ENCODE measurements around the gene ASB12.

The ASB12 gene

GRCh38 chrX:64188901-64189300 is 41.5 kb downstream of the ASB12 start:
- POLR2A ChIA-PET, result interaction anchor here (1.2 kb wide), 1 partner anchor 17 kb away, joined by 3 read pairs; the partner anchor contains the start of gene AMER1
- TF ChIP-seq BCL6B (tag by site-specific recombination; IDR thresholded peaks at IDR 0.05), result no peak
- TF ChIP-seq ZNF518A (tag by site-specific recombination; conservative IDR thresholded peaks at IDR 0.05; ENCODE audit: low read depth), result no peak
- TF ChIP-seq ZNF624 (tag by site-specific recombination; IDR thresholded peaks at IDR 0.05), result no peak
- H3K27ac ChIP-seq (ENCODE audit: extremely low read depth, low read depth, low read length), result no peak overlapping the region
- H3K4me1 ChIP-seq (ENCODE audit: control insufficient read depth, insufficient read depth, low read length), result no peaks in the 10 kb centered on the region
- no peaks in the 10 kb centered on the region; the same call in 1 of the 2 replicates for H3K9me3 ChIP-seq (ENCODE audit: control insufficient read depth, insufficient read depth, low read depth, low read length)
- peaks cover 5 to 48% of the 10 kb centered on the region in 2 experiments; a peak in 1 of 3 replicates for H3K36me3 ChIP-seq (ENCODE audit: control insufficient read depth in 2 of 2, insufficient read depth in 1 of 2, low read length in 2 of 2)
- no peak overlapping the region for H3K4me3 ChIP-seq (ENCODE audit: low read depth, low read length)
- CTCF ChIA-PET, result interaction anchor here (0.5 to 0.7 kb wide), 2 partner anchors 669 to 1576 kb away, joined by 3 read pairs; no protein-coding TSS in a partner anchor

DNA sequence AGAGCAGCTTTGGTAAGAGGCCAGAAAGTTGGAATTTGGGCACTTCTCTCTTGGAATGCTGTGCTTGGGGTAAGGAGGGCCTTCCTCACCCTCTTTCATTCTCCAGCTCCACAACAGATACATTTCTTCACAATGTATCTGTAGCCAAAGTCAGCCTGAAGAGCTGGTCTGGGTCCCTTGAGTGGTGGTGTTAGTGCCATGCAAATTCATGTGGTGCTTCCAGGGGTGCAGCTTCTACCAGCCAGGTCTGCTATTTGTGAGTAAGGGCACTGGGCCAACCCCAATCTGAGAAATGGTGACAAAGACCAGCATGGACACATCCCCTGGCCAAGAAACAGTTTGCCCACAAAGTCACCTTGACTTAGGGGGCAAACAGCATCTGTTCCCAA is 42.7 kb downstream of the ASB12 start:
- no peaks in the 10 kb centered on the region for H3K4me1 ChIP-seq (ENCODE audit: control insufficient read depth, insufficient read depth, low read length)
- no peak overlapping the region for H3K4me3 ChIP-seq (ENCODE audit: low read depth, low read length)
- H3K36me3 ChIP-seq (ENCODE audit: control insufficient read depth in 2 of 2, insufficient read depth in 1 of 2, low read length in 2 of 2), result peaks cover 5 to 39% of the 10 kb centered on the region in 2 experiments; a peak in 1 of 3 replicates
- TF ChIP-seq ZNF416 (tag by site-specific recombination; IDR thresholded peaks at IDR 0.05) (no peak), ZSCAN18 (tag by site-specific recombination; IDR thresholded peaks at IDR 0.05) (no peak)
- TF ChIP-seq, protein P1, sequence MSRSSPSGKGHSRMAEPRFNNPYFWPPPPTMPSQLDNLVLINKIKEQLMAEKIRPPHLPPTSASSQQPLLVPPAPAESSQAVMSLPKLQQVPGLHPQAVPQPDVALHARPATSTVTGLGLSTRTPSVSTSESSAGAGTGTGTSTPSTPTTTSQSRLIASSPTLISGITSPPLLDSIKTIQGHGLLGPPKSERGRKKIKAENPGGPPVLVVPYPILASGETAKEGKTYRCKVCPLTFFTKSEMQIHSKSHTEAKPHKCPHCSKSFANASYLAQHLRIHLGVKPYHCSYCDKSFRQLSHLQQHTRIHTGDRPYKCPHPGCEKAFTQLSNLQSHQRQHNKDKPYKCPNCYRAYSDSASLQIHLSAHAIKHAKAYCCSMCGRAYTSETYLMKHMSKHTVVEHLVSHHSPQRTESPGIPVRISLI (tag by site-specific recombination; IDR thresholded peaks at IDR 0.05), result no peak
- no peak overlapping the region for H3K27ac ChIP-seq (ENCODE audit: extremely low read depth, low read depth, low read length)
- ChIA-PET POLR2A (interaction anchor here (1.2 kb wide), 1 partner anchor 18 kb away, joined by 3 read pairs; the partner anchor contains the start of gene AMER1), CTCF (interaction anchor here (0.6 kb wide), 1 partner anchor 1031 kb away, joined by 3 read pairs; no protein-coding TSS in a partner anchor)
- no peaks in the 10 kb centered on the region; the same call in 1 of the 2 replicates for H3K9me3 ChIP-seq (ENCODE audit: control insufficient read depth, insufficient read depth, low read depth, low read length)

DNA sequence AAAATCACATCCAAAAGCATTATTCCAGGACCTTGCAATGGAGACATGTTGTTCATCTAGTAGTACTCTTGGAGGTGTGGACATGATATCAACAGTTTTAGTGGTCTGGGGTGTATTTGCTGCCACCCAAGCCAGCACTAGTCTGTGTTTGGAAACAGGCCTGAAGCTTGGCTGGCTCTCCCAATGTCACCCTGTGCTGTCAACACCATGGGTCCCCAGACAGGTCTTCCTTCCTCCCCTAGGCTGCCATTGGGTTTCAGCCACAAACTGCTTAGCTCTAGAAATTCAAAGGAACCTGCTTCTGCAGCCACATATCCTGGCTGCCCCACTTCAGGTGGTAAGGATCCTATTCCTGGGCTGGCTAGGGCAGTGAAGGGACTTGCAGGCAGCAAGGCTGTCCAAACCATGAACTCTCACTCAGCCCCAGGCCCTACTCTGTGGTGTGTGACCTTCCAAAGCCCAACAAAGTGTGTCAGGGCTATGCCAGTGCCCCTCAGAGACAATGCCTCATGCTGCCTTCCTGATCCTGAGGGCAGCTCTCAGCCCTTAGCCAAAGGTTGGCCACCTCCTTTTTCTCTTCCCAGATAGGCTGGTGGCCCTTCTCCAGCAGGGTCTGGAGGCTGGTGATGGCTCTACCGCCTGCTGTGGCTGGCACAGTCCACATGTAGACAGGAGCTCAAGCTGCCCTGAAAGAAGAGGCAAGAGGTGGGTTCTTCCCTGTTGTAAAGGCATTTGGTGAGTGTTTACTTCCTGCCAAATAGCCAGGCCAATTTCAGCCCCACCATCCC is 43.2 kb downstream of the ASB12 start:
- H3K36me3 ChIP-seq (ENCODE audit: control insufficient read depth in 2 of 2, insufficient read depth in 1 of 2, low read length in 2 of 2), result peaks cover 2 to 33% of the 10 kb centered on the region in 2 experiments; a peak in 1 of 3 replicates
- no peaks in the 10 kb centered on the region for H3K4me1 ChIP-seq (ENCODE audit: control insufficient read depth, insufficient read depth, low read length)
- CTCF ChIA-PET, result interaction anchor here (0.6 kb wide), 1 partner anchor 1032 kb away, joined by 3 read pairs; no protein-coding TSS in a partner anchor
- H3K9me3 ChIP-seq (ENCODE audit: control insufficient read depth, insufficient read depth, low read depth, low read length), result no peaks in the 10 kb centered on the region; the same call in 1 of the 2 replicates
- POLR2A ChIA-PET, result no interaction called here
- no peak overlapping the region for H3K4me3 ChIP-seq (ENCODE audit: low read depth, low read length)
- no peak overlapping the region for H3K27ac ChIP-seq (ENCODE audit: extremely low read depth, low read depth, low read length)
- TF ChIP-seq ZNF48 (tag by site-specific recombination; IDR thresholded peaks at IDR 0.05), result no peak
- TF ChIP-seq SP3 (tag by site-specific recombination; IDR thresholded peaks at IDR 0.05), result no peak
- TF ChIP-seq ZNF488 (tag by site-specific recombination; IDR thresholded peaks at IDR 0.05), result no peak
- TF ChIP-seq, protein P2, sequence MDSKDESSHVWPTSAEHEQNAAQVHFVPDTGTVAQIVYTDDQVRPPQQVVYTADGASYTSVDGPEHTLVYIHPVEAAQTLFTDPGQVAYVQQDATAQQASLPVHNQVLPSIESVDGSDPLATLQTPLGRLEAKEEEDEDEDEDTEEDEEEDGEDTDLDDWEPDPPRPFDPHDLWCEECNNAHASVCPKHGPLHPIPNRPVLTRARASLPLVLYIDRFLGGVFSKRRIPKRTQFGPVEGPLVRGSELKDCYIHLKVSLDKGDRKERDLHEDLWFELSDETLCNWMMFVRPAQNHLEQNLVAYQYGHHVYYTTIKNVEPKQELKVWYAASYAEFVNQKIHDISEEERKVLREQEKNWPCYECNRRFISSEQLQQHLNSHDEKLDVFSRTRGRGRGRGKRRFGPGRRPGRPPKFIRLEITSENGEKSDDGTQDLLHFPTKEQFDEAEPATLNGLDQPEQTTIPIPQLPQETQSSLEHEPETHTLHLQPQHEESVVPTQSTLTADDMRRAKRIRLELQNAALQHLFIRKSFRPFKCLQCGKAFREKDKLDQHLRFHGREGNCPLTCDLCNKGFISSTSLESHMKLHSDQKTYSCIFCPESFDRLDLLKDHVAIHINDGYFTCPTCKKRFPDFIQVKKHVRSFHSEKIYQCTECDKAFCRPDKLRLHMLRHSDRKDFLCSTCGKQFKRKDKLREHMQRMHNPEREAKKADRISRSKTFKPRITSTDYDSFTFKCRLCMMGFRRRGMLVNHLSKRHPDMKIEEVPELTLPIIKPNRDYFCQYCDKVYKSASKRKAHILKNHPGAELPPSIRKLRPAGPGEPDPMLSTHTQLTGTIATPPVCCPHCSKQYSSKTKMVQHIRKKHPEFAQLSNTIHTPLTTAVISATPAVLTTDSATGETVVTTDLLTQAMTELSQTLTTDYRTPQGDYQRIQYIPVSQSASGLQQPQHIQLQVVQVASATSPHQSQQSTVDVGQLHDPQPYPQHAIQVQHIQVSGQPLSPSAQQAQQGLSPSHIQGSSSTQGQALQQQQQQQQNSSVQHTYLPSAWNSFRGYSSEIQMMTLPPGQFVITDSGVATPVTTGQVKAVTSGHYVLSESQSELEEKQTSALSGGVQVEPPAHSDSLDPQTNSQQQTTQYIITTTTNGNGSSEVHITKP (tag by site-specific recombination; IDR thresholded peaks at IDR 0.05), result no peak
- no peak for TF ChIP-seq ZNF211 (tag by site-specific recombination; IDR thresholded peaks at IDR 0.05; ENCODE audit: low read depth)
- no peak for TF ChIP-seq ZNF266 (tag by site-specific recombination; IDR thresholded peaks at IDR 0.05; ENCODE audit: low read depth)
- no peak for TF ChIP-seq SP7 (tag by site-specific recombination; IDR thresholded peaks at IDR 0.05)
